ENCODE results near the gene NEO1. TPM values are rescaled to one million over a fixed set of nuclear protein-coding genes. Genes with fewer than 3 reads are reported as not detected.

NEO1 gene
- total RNA-seq, 1 donor from 2014 or later: 41.0 TPM

Small RNA genes lying within 50 kb of the gene (small RNA-seq; reads per million reads assigned to genes)
- gene FKBP1AP2 (ENCODE audit: low replicate concordance): not detected

Data from tongue (tissue), 2 donors.